ENCODE measurements around the gene RALGAPA1.

DNA sequence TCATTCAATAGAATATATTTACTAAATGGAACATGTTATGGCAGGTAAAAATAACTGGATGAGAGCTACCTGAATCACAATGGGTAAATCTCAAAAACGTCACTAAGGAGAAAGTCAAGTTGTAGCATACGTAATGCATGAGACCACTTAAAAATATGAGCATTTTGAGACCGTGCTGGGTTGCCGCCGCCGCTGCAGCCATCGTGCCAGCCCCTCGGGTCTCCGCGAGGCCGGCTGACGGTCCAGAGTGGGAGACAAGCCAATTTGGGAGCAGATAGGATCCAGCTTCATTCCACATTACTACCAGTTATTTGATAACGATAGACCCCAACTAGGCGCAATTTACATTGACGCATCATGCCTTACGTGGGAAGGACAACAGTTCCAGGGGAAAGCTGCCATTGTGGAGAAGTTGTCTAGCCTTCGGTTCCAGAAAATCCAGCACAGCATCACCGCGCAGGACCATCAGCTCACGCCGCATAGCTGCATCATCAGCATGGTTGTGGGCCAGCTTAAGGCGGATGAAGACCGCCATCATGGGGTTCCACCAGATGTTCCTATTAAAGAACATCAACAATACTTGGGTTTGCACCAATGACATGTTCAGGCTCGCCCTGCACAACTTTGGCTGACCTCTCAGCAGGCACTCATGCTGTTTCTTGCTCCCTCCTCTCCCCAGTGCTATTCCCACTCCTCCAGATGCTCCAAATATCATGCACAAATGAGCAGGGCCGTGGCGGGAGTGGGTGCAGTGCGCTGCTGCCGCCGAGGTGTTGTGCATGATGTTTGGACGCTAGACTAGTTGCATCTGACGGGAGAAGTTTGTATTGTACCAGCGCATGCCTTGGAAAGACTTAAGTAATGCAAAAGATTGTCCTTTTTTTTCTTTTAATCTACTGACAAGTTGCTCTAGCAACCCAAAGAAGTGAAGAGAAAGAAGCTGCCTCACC lies 10.8 kb upstream of the RALGAPA1 start:
- no peak for TF ChIP-seq GABPA (IDR thresholded peaks at IDR 0.05 in 1 of 2, conservative IDR thresholded peaks at IDR 0.05 in 1 of 2)
- TF ChIP-seq, protein P1, sequence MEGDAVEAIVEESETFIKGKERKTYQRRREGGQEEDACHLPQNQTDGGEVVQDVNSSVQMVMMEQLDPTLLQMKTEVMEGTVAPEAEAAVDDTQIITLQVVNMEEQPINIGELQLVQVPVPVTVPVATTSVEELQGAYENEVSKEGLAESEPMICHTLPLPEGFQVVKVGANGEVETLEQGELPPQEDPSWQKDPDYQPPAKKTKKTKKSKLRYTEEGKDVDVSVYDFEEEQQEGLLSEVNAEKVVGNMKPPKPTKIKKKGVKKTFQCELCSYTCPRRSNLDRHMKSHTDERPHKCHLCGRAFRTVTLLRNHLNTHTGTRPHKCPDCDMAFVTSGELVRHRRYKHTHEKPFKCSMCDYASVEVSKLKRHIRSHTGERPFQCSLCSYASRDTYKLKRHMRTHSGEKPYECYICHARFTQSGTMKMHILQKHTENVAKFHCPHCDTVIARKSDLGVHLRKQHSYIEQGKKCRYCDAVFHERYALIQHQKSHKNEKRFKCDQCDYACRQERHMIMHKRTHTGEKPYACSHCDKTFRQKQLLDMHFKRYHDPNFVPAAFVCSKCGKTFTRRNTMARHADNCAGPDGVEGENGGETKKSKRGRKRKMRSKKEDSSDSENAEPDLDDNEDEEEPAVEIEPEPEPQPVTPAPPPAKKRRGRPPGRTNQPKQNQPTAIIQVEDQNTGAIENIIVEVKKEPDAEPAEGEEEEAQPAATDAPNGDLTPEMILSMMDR (IDR thresholded peaks at IDR 0.05; ENCODE audit: low read depth, low read length, missing input control) = no peak
- TF ChIP-seq RAD21 (IDR thresholded peaks at IDR 0.05) = no peak
- TF ChIP-seq, protein P2, sequence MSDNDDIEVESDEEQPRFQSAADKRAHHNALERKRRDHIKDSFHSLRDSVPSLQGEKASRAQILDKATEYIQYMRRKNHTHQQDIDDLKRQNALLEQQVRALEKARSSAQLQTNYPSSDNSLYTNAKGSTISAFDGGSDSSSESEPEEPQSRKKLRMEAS (IDR thresholded peaks at IDR 0.05) = no peak
- TF ChIP-seq YY1 (IDR thresholded peaks at IDR 0.05) = no peak
- no peak for TF ChIP-seq HNF4A (conservative IDR thresholded peaks at IDR 0.05)
- no peak for TF ChIP-seq TAF1 (conservative IDR thresholded peaks at IDR 0.05)
- TF ChIP-seq HNF4G (IDR thresholded peaks at IDR 0.05) = no peak
